ENCODE measurements around the gene AOX1.
A peak's percentile ranks its signal among the peaks of the same experiment; 100 is the strongest.
"Not testable (repeated sequence)": the region's sequence is repeated elsewhere in the genome, so short reads cannot be mapped to it uniquely, and the experiment has no call there.

The AOX1 gene

GRCh38 chr2:200585730-200586643 is at the start of gene AOX1:
Gene AOX1 (plus strand): TSS chr2:200586014. CDS start chr2:200586109, 95 bp downstream.
- DNase-seq: peak; percentile 1

GRCh38 chr2:200538139-200538538 is 47.7 kb upstream of the AOX1 start:
- no peak for DNase-seq

DNA sequence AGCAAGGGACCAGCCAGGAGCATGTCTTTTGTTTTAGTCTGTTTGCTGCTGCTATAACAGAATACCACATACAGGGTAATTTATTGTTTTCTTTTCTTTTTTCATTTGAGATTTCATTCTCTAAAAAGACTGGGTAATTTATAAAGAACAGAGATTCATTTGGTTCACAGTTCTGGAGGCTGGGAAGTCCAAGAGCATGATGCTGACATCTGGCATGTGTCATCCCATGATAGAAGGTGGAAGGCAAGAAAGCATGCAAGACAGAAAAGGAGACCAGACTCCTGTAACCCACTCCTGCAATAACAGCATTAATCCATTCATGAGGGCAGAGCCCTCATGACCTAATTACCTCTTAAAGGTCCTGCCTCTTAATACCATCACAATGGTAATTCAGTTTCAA is 45.0 kb upstream of the AOX1 start:
- DNase-seq: no peak

DNA sequence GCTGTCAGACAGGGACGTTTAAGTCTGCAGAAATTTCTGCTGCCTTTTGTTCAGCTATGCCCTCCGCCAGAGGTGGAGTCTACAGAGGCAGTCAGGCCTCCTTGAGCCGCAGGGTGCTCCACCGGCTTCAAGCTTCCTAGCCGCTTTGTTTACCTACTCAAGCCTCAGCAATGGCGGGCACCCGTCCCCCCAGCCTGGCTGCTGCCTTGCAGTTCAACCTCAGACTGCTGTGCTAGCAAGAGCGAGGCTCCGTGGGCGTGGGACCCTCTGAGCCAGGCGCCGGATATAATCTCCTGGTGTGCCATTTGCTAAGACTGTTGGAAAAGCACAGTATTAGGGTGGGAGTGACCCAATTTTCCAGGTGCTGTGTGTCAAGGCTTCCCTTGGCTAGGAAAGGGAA is 19.2 kb upstream of the AOX1 start:
- DNase-seq: not testable (repeated sequence)

GRCh38 chr2:200567932-200568331 is 17.9 kb upstream of the AOX1 start:
- no peak for DNase-seq

- DNase-seq: no peak
Observed at GRCh38 chr2:200575957-200576356, 9.9 kb upstream of the AOX1 start.

- no peak for DNase-seq
Observed at GRCh38 chr2:200577027-200577426, 8.8 kb upstream of the AOX1 start.

DNA sequence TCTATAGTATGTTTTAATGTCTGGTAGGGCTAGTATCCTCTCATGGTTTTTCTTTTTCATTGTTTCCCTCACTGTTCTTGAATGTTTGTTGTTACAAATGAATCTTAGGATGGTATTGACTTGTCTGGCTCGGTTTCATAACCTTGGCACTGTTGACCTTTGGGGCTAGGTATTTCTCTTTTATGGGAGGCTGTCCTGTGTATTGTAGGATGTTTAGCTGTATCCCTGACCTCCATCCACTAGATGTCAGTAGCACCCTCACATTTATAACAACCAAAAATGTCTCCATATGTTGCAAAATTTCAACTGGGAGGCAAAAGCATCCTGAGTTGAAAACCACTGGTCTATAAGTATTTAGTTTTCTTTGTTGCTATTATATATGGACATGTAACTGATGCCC is 7.0 kb upstream of the AOX1 start:
- DNase-seq: no peak

DNA sequence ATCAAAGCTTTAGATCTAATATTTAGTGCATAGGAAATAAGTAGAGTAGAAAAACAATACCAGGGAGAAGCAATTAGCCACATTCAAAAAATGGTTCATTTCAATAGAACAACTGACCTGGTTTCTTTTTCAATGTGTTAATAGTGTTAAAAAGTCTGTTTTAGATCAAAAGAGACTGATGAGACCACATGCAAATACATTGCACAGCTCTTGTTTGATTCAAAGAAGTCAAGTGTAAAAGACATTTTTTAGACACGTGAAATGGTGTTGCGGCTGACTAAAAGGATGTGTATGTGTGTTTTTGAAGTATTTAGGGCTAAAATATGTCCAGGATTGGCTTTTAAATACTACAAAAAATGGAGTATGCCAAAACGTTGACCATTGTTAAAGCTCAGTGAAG is 1.2 kb upstream of the AOX1 start:
- no peak for DNase-seq

DNA sequence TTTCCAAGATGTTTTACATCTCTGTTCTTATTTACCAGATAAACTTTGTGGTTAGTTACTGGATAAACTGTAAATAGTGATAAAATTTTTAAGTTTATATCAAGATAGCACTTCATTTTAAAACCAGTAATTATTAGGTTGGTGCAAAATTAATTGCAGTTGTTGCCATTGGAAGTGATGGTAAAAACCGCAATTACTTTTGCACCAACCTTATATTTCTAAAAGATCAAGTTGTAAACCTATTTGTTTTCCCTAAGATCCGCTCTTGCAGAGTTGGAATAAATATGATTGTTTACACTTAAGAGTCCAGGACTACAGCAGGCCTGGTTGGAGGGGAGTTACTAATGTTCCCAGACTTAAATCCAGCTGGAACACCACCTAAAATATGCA is 479 bp upstream of the AOX1 start:
- DNase-seq: no peak

GRCh38 chr2:200586644-200586975 is 796 bp downstream of the AOX1 start:
- DNase-seq: no peak

DNA sequence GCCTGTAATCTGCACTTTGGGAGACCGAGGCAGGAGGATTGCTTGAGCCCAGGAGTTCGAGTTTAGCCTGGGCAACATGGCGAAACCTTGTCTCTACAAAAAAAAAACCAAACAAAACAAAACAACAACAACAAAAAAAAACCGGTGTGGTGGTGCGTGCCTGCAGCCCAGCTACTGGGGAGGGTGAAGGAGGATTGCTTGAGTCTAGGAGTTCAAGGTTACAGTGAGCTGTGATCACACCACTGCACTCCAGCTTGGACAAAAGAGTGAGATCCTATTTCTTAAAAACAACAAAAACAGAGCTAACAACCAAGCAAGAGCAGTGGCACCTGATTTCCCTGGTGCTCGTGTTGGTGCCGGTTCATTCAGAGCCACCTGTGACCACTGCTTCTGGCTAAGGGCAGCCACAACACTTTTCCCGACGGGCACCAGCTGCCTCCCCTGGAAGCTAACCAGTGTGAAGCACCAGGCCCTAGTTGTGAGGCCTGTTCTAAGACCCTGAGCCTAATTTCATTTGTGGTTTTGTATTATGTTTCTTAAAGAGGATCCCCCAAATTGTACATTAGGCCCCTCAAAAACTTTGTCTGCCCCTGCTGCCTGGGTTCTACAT is 1.3 kb downstream of the AOX1 start:
- no peak for DNase-seq

DNA sequence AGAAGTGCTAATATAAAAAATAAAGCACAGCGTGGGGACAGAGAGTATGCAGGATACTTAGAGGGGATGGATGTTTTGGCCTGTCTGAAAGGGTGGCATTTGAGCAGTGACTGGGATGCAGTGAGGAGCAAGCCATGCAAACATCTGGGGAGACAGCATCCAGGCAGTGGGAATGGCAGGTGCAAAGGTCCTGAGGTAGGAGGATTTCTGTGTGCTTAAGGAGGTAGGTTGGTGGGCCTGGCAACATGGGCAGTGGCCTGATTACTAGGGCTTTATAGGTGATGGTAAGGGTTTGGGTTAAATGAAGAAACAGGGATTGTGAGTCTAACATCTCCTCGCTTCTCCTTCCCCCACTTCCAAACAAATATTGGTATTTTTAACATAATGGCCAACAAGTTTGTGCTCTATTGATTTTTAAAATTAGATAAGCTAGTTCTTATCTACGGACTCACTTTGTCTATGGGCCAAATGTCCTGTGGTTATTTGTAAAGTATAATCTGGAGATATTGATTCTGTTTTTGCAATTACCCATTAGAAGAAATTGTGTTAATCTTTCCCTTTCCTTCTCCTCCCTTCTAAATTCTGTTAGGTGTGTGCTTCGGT is 2.4 kb downstream of the AOX1 start:
- no peak for DNase-seq

- no peak for DNase-seq
Observed at GRCh38 chr2:200590090-200590489, 4.3 kb downstream of the AOX1 start.

- DNase-seq: no peak
Observed at GRCh38 chr2:200591308-200591707, 5.5 kb downstream of the AOX1 start.

DNA sequence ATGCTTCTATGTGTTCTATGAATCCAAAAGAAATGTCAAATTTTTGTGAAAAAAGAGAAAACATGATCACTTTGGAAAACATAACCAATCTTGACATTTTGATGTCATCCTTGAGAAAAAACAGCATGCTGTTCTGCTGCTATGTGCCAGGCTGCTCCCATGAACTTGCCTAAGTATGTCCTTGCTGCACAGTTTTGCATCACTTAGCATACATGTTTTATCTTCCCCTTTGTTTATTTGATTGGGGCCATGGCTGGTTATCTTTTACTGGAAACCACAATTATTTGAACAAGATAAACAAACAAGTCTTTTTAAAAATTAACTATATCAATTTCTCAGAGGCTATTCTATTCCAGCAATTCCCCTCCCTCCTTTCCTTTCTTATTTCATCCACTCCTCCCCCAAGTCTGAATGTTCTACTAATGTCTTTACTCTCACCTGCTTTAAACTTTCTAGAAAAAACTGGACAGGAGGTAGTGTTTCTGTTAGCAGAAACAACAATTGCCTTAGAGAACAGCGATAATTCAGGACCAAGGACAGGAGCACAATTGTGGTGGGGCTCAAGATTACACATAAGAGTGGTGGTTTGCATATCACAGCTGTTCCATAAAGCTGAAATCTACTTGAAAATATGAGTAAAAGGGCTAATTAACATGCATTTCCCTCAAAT is 6.7 kb downstream of the AOX1 start:
- DNase-seq: no peak

GRCh38 chr2:200593905-200594304 is 8.1 kb downstream of the AOX1 start:
- DNase-seq: no peak

DNA sequence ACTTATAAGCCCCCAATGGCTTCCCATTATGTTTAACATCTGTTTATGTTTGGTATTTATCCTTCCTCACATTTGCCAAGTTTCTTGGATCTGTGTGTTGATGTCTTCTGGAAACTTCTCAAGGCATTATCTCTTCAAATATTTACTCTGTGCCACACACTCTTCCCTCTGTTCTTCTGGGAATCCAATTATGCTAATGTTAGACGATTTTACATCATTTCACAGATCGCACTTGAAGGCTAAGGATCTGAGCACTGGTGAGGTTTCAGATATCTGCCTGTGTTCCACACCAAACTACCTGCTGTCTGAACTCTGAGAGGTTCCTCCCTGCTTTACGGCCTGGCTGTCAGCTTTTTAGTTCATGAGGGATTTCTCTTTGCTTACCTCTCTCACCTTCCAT is 10.1 kb downstream of the AOX1 start:
- DNase-seq: no peak

GRCh38 chr2:200596774-200597570 is 11.2 kb downstream of the AOX1 start:
- DNase-seq: no peak

DNA sequence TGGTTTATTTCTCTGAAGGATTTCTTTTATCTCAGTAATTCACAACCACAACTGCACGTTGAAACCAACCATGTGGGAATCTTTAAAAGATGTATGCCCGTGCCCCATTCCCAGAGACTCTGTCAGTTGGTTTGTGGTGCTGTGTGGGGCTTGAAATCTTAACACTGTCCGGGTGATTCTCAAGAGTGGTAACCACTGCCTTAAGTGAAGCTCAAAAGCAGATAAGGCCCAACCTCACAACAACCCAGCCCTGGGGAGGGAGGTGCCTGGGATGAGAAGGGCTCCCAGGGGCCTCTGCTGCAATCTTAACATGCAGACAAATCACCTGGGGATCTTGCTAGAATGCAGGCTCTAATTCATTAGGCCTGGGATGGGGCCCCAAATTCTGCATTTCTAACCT is 13.4 kb downstream of the AOX1 start:
- no peak for DNase-seq

GRCh38 chr2:200600549-200601225 is 14.9 kb downstream of the AOX1 start:
- DNase-seq: no peak

DNA sequence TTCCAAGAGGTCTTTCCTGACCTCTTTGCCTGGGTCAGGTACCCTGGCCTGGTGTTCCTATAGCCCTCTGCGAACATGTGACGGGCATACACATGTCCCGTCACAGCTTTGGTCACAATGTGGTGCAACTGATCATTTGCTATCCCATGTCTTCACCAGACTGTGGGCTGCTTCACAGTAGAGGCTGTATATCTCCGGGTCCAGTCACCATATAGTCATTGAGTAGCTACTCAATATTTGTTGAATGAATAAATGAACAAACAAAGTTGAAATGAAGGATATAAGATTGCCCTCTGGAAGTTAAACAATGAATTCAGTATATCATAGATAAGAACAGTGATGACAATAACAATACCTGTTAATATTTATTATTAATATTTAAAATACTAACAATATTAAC is 16.8 kb downstream of the AOX1 start:
- no peak for DNase-seq
